ENCODE results near the gene LGALS1. TPM values are rescaled to one million over a fixed set of nuclear protein-coding genes. Genes with fewer than 3 reads are reported as not detected.

Gene LGALS1
- 1,391 and 2,910 TPM in 2 replicates for total RNA-seq
- polyA plus RNA-seq (2012), result 3,749 TPM

- DNase-seq (ENCODE audit: low read depth), result peak; percentile 99
Observed at GRCh38 chr22:37674951-37675929, at the start of gene LGALS1. TSS of gene LGALS1 (plus strand) at chr22:37675636. CDS start at chr22:37675703, 67 bp downstream.

DNA sequence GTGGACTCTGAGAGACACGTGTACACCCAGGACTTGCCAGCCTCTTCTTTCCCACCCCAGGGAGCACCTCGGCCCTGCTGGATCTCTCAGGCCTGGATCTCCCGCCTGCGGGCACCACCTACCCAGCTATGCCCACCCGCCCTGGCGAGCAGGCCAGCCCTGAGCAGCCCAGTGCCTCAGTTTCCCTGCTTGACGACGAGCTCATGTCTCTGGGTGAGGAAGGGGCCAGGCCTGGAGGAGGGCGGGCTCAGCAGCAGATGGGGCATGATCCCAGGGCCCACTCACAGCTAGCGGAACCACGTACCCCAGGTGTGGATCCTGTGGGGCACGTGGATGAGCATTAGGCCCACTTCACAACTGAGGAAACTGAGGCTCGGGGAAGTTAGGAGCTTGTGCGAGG lies 49.7 kb upstream of the LGALS1 start:
- DNase-seq (ENCODE audit: low read depth), result no peak

DNA sequence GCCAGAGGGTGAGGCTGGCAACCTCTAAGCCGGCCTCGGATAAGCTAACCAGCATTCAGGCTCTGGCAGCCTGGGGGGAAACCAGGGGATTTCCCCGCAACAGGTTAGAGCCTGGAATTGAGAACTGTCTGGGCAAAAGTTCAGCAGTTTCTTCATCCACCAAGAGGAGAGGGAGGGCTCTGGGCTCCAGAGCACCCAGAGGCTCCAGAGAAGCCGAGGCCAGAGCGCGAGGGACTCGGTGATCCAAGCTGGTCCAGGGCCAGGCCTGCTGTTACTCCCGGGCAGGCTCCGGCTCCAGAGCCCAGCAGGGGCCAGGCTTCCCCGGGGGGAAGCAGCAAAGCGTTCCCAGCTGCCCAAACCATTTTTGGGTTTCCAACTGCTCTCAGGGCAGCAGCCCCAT lies 49.3 kb upstream of the LGALS1 start:
- DNase-seq (ENCODE audit: low read depth), result no peak

DNA sequence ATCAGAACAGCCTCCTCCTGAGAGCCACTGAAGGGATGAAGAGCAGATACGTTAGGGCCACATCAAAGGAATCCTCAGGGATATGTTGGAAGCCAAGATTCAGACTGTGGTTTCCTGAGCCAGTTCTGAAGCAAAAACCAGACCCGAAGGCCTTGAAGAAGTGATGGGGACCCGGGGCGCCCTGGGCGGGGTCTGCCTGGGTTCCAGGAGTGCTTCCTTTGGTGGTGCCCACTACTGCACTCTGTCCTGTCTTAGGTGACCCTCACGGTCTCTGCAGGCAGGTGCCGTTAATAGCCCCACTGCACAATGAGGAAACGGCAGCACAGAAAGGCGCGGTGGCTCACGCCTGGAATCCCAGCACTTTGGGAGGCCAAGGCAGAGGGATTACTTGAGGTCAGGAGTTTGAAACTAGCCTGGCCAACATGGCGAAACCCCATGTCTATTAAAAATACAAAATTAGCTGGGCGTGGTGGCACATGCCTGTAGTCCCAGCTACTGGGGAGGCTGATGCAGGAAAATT lies 48.8 kb upstream of the LGALS1 start:
- peak; percentile 40 for DNase-seq (ENCODE audit: low read depth)

GRCh38 chr22:37627121-37627520 lies 48.3 kb upstream of the LGALS1 start:
- DNase-seq (ENCODE audit: low read depth), result peak; percentile 53

- DNase-seq (ENCODE audit: low read depth), result no peak
Observed at GRCh38 chr22:37627545-37627944, 47.9 kb upstream of the LGALS1 start.

- no peak for DNase-seq (ENCODE audit: low read depth)
Observed at GRCh38 chr22:37628830-37629229, 46.6 kb upstream of the LGALS1 start.

- no peak for DNase-seq (ENCODE audit: low read depth)
Observed at GRCh38 chr22:37629928-37630327, 45.5 kb upstream of the LGALS1 start.

GRCh38 chr22:37630839-37631435 lies 44.5 kb upstream of the LGALS1 start:
- DNase-seq (ENCODE audit: low read depth), result no peak

- DNase-seq (ENCODE audit: low read depth), result no peak
Observed at GRCh38 chr22:37631448-37632173, 43.8 kb upstream of the LGALS1 start.

DNA sequence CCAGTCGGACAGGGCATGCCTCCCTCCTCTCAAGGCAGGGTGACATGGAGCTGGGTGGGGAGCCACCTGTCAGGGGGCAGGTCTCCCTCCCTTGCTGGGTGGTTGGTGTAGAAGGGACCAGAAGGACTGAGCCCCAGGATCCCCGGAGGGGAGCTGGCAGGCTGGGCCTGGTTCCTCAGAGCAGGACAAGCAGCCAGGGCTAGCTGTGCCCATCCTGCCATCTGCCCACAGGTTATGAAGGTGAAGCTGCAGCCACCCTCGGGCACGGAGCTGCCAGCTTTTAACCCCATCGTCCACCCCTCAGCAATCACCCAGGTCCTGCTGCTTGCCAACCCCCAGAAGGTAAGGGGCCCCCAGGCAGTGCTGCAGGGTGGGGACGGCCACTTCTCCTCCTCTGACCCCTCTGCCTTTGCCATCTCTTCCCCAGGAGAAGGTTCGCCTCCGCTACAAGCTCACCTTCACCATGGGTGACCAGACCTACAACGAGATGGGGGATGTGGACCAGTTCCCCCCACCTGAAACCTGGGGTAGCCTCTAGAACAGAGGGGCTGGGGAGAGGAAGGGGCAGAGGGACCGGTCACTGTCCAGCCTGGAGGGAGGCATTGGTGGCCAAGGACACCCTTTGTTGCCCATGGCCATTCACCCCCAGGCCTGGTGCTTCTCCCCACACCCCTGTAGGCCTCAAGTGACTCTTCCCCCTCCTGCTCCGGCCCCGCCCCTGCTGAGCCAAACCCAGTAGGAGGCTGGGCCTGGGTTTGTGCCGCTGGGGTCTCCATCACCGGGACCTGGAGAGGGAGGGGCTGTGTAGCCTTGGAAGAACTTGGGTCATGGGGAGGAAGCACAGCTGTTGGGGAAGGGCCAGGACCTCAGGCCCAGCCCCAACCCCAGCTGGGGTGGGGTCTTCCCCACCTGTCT lies 43.0 kb upstream of the LGALS1 start:
- DNase-seq (ENCODE audit: low read depth), result no peak

DNA sequence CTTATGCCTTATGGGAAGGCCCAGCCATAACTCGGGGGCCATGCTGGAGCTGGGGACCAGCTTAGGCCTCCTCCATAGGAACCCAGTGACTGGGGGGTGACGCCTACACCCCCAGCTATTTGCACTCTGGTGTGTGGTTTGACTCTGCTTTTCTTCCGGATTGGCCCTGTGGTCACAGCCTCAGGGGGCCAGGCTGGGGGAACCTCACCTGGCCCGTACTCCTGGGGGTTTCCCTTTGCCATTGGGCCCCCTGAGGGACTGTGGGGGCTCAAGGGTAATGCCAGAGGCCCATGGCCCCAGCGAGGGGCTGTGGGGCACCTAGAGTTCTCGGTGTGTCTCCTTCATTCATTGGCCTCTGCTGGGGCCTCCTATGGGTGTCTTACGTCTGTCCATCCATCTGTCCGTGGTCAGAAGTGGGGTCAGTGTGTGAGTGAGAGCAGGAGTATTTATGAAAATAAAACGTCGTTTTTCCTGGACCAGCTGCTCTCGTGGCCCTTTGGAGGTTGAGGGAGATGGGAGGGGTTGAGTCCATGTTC lies 42.3 kb upstream of the LGALS1 start:
- DNase-seq (ENCODE audit: low read depth), result no peak

GRCh38 chr22:37633625-37634416 lies 41.6 kb upstream of the LGALS1 start:
- DNase-seq (ENCODE audit: low read depth), result peak; percentile 88

DNA sequence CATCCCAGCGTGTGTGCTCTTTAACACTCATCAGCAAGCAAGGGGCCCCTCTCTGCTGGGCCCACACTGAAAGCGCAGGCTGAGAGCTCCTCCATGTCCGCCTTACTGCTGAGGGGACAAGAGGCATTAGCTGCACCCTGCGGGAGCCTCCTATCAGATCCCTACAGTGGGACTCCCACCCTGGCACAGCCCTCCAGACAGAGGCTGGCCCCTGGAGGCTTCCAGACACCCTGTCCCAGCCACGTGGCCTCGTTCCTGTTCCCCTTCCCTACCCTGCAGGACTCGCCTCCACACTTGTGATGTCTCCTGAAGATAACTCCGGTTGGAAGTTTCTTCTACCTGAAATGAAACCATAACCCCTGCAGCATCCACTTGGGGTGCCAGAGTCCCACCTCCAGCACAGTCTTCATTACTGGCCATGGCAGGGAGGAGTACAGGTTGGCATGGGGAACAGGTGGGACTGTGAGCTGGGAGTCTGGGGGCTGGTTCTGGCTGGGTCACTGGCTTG lies 41.0 kb upstream of the LGALS1 start:
- no peak for DNase-seq (ENCODE audit: low read depth)

GRCh38 chr22:37635157-37635556 lies 40.3 kb upstream of the LGALS1 start:
- DNase-seq (ENCODE audit: low read depth), result no peak

- peak; percentile 98 for DNase-seq (ENCODE audit: low read depth)
Observed at GRCh38 chr22:37636186-37636948, 39.1 kb upstream of the LGALS1 start.

DNA sequence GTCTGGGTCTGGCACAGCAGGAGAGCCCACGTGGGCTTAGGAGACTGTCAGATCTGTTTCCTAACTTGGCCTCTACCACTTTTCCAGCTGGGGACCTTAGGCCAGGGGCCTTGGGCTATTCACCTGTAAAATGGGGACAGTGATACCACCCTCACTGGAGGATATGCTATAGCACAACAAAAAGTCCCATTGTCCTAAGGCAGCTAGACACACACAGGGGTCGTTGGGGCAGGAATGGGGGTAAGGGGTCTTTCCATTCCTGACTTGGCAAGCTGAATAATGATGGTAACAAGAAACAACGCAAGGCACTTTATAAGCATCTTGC lies 38.5 kb upstream of the LGALS1 start:
- DNase-seq (ENCODE audit: low read depth), result no peak

DNA sequence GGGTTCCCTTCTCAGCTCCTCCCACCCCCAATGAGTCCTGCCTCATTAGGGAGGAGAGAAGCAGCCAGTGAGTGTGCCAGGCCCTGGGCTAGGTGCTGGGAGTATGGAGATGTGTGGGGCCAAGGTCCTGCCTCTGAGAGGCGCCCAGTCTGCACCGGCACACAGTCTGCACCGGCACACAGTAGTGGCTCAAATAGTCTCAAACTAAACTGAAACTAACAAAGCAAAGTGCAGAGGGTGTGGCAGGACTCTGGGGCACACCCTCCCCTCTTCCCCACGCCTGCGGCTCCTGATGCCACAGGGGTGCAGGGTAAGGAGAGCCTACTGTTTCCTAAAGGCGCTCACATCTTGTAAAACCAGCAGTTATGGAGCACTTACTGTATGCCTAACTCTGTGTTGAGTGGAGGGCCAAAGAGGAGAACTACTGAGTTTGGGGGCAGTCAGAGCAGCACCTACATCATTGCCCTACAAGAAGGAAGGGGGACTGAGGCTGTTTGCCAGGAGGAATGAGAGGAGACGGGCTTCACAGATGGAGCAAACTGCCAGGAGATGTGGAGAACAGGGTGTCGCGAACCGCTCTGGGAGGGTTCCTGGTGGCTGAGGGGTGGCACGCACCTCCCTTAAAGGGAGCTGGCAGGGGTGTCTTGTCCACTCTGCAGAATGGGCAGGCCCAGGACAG lies 36.9 kb upstream of the LGALS1 start:
- no peak for DNase-seq (ENCODE audit: low read depth)
